GM12864 (cell line): ENCODE measurements around the gene RC3H2.
"Not testable (repeated sequence)": the region's sequence is repeated elsewhere in the genome, so short reads cannot be mapped to it uniquely, and the experiment has no call there.

Source experiments
- DNase-seq: peaks from one replicate; pipeline ENCODE4 v3.0.0-alpha.2; 2011; ENCODE audit warnings: low read depth
- H3K4me3 ChIP-seq: 2 replicates; pipeline ENCODE4 v1.5.1; 2011; ENCODE audit warnings: mild to moderate bottlenecking, low read depth, low read length, control low read depth
- TF ChIP-seq, protein P1 (sequence below): IDR thresholded peaks from 2 replicates; pipeline ENCODE4 v1.5.1; 2011; ENCODE audit warnings: low read depth, mild to moderate bottlenecking, moderate library complexity, low read length, control low read depth, inconsistent platforms; ENCODE audit errors: missing control alignments

The RC3H2 gene

DNA sequence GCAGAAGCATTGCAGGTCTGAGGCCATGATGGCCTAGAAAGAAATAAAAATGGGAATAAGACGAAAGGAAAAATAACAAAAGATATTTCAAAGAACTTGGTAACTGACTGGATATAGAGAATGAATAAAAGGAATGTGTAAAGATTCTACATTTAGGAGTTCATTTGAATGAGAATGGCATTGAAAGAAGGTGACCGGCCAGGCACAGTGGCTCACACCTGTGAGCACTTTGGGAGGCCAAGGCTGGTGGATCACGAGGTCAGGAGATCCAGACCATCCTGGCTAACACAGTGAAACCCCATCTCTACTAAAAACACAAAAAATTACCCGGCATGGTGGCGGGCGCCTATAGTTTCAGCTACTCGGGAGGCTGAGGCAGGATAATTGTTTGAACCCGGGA is 17.6 kb upstream of the RC3H2 start:
- H3K4me3 ChIP-seq = no peak overlapping the region
- TF ChIP-seq, protein P1, sequence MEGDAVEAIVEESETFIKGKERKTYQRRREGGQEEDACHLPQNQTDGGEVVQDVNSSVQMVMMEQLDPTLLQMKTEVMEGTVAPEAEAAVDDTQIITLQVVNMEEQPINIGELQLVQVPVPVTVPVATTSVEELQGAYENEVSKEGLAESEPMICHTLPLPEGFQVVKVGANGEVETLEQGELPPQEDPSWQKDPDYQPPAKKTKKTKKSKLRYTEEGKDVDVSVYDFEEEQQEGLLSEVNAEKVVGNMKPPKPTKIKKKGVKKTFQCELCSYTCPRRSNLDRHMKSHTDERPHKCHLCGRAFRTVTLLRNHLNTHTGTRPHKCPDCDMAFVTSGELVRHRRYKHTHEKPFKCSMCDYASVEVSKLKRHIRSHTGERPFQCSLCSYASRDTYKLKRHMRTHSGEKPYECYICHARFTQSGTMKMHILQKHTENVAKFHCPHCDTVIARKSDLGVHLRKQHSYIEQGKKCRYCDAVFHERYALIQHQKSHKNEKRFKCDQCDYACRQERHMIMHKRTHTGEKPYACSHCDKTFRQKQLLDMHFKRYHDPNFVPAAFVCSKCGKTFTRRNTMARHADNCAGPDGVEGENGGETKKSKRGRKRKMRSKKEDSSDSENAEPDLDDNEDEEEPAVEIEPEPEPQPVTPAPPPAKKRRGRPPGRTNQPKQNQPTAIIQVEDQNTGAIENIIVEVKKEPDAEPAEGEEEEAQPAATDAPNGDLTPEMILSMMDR = no peak
- DNase-seq = no peak

DNA sequence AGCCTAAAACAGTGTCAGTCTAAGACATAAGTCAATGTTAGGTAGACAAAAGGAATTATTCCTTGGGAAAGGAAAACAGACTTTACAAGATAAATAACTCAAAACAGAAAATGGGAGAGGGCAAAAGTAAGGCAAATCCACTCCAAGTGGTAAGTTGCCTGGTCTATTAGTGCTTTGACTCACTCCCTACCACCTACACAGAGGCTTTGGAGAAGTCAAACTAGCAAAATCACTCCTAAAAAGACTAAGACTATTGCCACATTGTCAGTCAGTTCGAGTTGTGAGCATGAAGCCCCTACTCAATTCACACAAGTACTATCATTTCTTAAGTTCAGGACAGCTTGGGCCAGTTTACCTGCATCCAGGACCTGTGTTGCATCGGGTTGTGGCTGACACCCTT is 13.2 kb upstream of the RC3H2 start:
- DNase-seq = no peak
- H3K4me3 ChIP-seq = no peak overlapping the region
- TF ChIP-seq, protein P1 = no peak

DNA sequence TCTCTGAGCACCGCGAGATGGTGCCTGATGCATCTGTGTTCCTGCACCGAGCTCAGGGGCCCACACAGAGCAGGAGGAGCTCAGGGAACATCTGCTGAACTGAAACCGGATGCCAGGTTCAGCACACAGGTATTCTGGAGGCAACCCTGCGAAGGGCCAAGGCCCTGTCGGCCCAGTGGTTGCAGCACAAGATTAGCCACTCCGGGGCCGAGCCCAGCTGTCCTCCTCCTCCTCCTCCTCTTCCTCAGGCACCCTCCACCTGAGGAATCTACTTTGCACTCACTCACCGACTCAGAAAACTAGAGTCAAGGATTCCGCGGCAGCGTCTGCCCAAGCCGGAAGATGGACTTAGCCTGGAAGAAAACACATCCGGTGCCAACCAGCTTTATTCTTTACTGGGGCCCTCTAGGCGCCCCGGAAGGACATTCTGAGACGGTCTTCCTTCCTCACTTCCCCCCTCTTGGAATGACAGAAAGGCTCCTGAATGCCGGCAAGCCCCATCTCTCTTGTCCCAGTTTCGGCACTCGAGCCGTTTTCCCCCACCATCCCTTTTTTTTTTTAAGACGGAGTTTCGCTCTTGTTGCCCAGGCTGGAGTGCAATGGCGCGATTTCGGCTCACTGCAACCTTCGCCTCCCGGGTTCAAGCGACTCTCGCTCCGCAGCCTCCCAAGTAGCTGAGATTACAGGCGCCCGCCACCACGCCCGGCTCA is 8.0 kb upstream of the RC3H2 start, which contains the start of gene ZBTB6:
Gene ZBTB6, minus strand, starts transcription at position 360 of the 710 bp plus-strand sequence. CDS start 1,251 bp downstream, outside the sequence.
- peak; percentile 93 for DNase-seq
- TF ChIP-seq, protein P1 = no peak
- H3K4me3 ChIP-seq = peak within 1 kb of the TSS; percentile 74

DNA sequence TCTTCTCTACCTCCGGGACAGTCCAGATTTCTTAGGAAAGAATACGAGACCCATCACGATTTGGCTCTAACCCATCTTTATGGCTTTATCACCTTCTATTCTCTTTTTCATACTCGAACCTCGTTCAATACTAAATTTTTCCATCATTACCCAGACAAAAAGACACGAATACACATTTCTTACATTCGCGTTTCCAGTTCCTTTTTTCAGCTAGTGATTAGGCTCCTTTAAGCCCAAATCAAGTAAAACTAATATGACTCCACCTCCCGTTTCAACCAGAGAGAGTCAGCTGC is 7.5 kb upstream of the RC3H2 start:
- TF ChIP-seq, protein P1 = no peak
- DNase-seq = no peak
- peak overlapping the region; percentile 74 for H3K4me3 ChIP-seq

DNA sequence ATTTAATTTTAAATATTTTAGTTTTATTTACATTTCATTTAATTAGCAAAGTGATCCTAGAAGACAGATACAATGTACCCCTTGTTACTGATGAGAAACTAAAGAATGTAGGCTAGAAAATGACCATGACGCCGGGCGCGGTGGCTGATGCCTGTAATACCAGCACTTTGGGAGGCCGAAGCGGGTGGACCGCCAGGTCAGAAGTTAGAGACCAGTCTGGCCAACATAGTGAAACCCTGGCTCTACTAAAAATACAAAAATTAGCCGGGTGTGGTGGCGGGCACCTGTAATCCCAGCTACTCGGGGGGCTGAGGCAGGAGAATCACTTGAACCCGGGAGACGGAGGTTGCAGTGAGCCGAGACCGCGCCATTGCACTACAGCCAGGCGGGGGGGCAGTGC is 963 bp upstream of the RC3H2 start:
- not testable (repeated sequence) for H3K4me3 ChIP-seq, DNase-seq

DNA sequence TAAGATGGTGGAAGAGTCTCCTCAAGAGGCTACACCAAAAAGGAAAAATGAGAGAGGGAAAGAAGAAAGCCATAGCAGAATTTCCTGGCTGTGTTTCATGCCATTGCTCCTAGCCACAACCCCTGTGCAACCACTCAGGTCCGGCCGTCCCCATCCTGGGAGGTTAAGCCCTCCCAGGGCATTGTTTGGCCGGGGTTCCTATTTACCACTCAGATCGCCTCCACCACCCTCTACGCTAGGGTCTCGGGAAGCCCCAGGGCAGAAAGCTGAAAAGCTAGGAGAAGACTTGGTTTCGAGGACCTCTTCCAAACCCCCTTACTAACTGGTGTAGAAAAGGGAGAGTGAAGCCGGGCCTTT is 715 bp downstream of the RC3H2 start:
- H3K4me3 ChIP-seq = peak overlapping the region; percentile 75
- TF ChIP-seq, protein P1 = no peak
- no peak for DNase-seq

DNA sequence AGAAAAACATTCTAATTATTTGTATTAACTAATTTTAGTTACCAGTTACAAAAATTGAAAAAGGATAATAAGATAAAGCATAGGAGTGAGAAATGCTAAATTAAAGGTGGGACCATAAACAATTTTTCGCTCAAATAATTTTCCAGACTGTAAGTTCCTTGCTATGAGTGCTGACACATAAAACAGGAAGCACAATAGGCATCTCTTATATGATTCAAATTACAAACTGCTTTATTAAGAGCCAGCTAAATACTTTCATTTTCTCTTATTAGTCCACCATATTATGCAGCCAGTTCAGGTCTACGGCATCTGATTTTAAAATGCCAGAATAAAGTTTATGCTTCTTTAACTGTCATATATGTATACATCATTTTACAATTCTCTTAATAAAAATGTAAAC is 4.4 kb downstream of the RC3H2 start:
- TF ChIP-seq, protein P1 = no peak
- peak overlapping the region; percentile 45 for H3K4me3 ChIP-seq
- DNase-seq = no peak
